SJSA1 (cell line): ENCODE data around the gene CTU2. TPM values are rescaled to one million over a fixed set of nuclear protein-coding genes. Genes with fewer than 3 reads are reported as not detected.

Source experiments
- DNase-seq, 2 experiments: peaks; one replicate each; pipeline ENCODE4 v3.0.0-alpha.2; 2015 to 2020; ENCODE audit warnings: low spot score in 2 of 2, low read depth in 1 of 2
- H3K27ac ChIP-seq: fragments of 250-450 bp; sonication (Bioruptor Pico); 2 replicates; pipeline ENCODE4 v1.5.1; 2020; ENCODE audit warnings: mild to moderate bottlenecking, moderate library complexity
- H3K27me3 ChIP-seq: fragments of 250-450 bp; sonication (Bioruptor Pico); replicated peaks from 2 replicates; pipeline ENCODE4 v1.5.1; 2020; ENCODE audit warnings: mild to moderate bottlenecking, moderate library complexity
- H3K36me3 ChIP-seq: fragments of 250-450 bp; sonication (Bioruptor Pico); 2 replicates; pipeline ENCODE4 v1.5.1; 2020; ENCODE audit warnings: mild to moderate bottlenecking
- H3K4me1 ChIP-seq: fragments of 250-450 bp; sonication (Bioruptor Pico); replicated peaks from 2 replicates; pipeline ENCODE4 v1.6.1; 2021; ENCODE audit warnings: mild to moderate bottlenecking
- H3K4me3 ChIP-seq: fragments of 250-450 bp; sonication (Bioruptor Pico); 2 replicates; pipeline ENCODE4 v1.5.1; 2020; ENCODE audit warnings: mild to moderate bottlenecking
- H3K9me3 ChIP-seq: fragments of 250-450 bp; sonication (Bioruptor Pico); replicated peaks from 2 replicates; pipeline ENCODE4 v1.5.1; 2020; ENCODE audit warnings: mild to moderate bottlenecking
- total RNA-seq: library from RNA; depleted of rRNA; stranded (reverse); fragments of >200 nt; shearing (Covaris generic); gene quantifications from 2 replicates; pipeline ENCODE4 v1.2.3, GENCODE V29; 2014

CTU2 gene
- total RNA-seq, 1 experiment from 2014 or later: 17.9 TPM

GRCh38 chr16:88696441-88696840 is 9.9 kb upstream of the CTU2 start:
- H3K27me3 ChIP-seq: no peaks in the 10 kb centered on the region
- peaks cover 15% of the 10 kb centered on the region for H3K4me1 ChIP-seq
- no peaks in the 10 kb centered on the region for H3K9me3 ChIP-seq
- peaks cover 37% of the 10 kb centered on the region for H3K36me3 ChIP-seq
- no peak overlapping the region for H3K4me3 ChIP-seq
- DNase-seq: no peak
- H3K27ac ChIP-seq: no peak overlapping the region

GRCh38 chr16:88697116-88697830 is 9.0 kb upstream of the CTU2 start:
- no peak overlapping the region for H3K4me3 ChIP-seq
- DNase-seq: no peak
- H3K9me3 ChIP-seq: no peaks in the 10 kb centered on the region
- H3K27ac ChIP-seq: no peak overlapping the region
- peaks cover 20% of the 10 kb centered on the region for H3K4me1 ChIP-seq
- H3K27me3 ChIP-seq: no peaks in the 10 kb centered on the region
- peaks cover 37% of the 10 kb centered on the region for H3K36me3 ChIP-seq

GRCh38 chr16:88697831-88698615 is 8.3 kb upstream of the CTU2 start:
- peaks cover 37% of the 10 kb centered on the region for H3K36me3 ChIP-seq
- H3K4me3 ChIP-seq: no peak overlapping the region
- H3K9me3 ChIP-seq: no peaks in the 10 kb centered on the region
- no peak overlapping the region for H3K27ac ChIP-seq
- H3K27me3 ChIP-seq: no peaks in the 10 kb centered on the region
- no peak for DNase-seq
- peaks cover 20% of the 10 kb centered on the region for H3K4me1 ChIP-seq

GRCh38 chr16:88698646-88699045 is 7.7 kb upstream of the CTU2 start:
- Histone ChIP-seq H3K27me3 (no peaks in the 10 kb centered on the region), H3K4me3 (no peak overlapping the region), H3K27ac (no peak overlapping the region), H3K36me3 (peaks cover 37% of the 10 kb centered on the region), H3K4me1 (peaks cover 26% of the 10 kb centered on the region), H3K9me3 (no peaks in the 10 kb centered on the region)
- DNase-seq: no peak

GRCh38 chr16:88699180-88699579 is 7.1 kb upstream of the CTU2 start:
- Histone ChIP-seq H3K4me3 (no peak overlapping the region), H3K4me1 (peaks cover 28% of the 10 kb centered on the region), H3K27me3 (no peaks in the 10 kb centered on the region), H3K36me3 (peaks cover 37% of the 10 kb centered on the region), H3K9me3 (no peaks in the 10 kb centered on the region), H3K27ac (no peak overlapping the region)
- DNase-seq: no peak

- Histone ChIP-seq H3K4me3 (no peak overlapping the region), H3K9me3 (no peaks in the 10 kb centered on the region), H3K36me3 (peaks cover 37% of the 10 kb centered on the region), H3K4me1 (peaks cover 34% of the 10 kb centered on the region), H3K27ac (no peak overlapping the region), H3K27me3 (no peaks in the 10 kb centered on the region)
- no peak for DNase-seq
These were observed 6.0 kb upstream of the CTU2 start for GRCh38 chr16:88700322-88700635.

- no peaks in the 10 kb centered on the region for H3K9me3 ChIP-seq
These were observed 5.4 kb upstream of the CTU2 start for GRCh38 chr16:88700636-88701482.

GRCh38 chr16:88701581-88702370 is 4.5 kb upstream of the CTU2 start:
- Histone ChIP-seq H3K27ac (peak overlapping the region; percentile 21; the same call in 1 of the 2 replicates), H3K4me3 (no peak overlapping the region), H3K9me3 (no peaks in the 10 kb centered on the region), H3K36me3 (peaks cover 44% of the 10 kb centered on the region), H3K4me1 (peaks cover 39% of the 10 kb centered on the region), H3K27me3 (no peaks in the 10 kb centered on the region)
- DNase-seq: no peak

More at GRCh38 chr16:88700636-88701482, 5.4 kb upstream of the CTU2 start:
- H3K27me3 ChIP-seq: no peaks in the 10 kb centered on the region
- H3K27ac ChIP-seq: peak overlapping the region; percentile 40
- peaks cover 37% of the 10 kb centered on the region for H3K36me3 ChIP-seq
- peak; percentile 91 to 98 for DNase-seq
- H3K4me1 ChIP-seq: peaks cover 39% of the 10 kb centered on the region
- no peak overlapping the region for H3K4me3 ChIP-seq

GRCh38 chr16:88702371-88703210 is 3.7 kb upstream of the CTU2 start:
- Histone ChIP-seq H3K27me3 (no peaks in the 10 kb centered on the region), H3K27ac (no peak overlapping the region), H3K9me3 (no peaks in the 10 kb centered on the region), H3K4me1 (peaks cover 46% of the 10 kb centered on the region), H3K4me3 (no peak overlapping the region), H3K36me3 (peaks cover 38% of the 10 kb centered on the region)
- no peak for DNase-seq

- Histone ChIP-seq H3K4me1 (peaks cover 50% of the 10 kb centered on the region), H3K36me3 (peaks cover 37% of the 10 kb centered on the region), H3K4me3 (no peak overlapping the region), H3K27ac (no peak overlapping the region), H3K27me3 (no peaks in the 10 kb centered on the region), H3K9me3 (no peaks in the 10 kb centered on the region)
- DNase-seq: no peak
These were observed 2.6 kb upstream of the CTU2 start for GRCh38 chr16:88703486-88704309.

GRCh38 chr16:88705076-88705684 is 1.1 kb upstream of the CTU2 start:
- no peak for DNase-seq
- Histone ChIP-seq H3K9me3 (no peaks in the 10 kb centered on the region), H3K27ac (no peak overlapping the region), H3K27me3 (no peaks in the 10 kb centered on the region), H3K4me3 (peak overlapping the region; percentile 84), H3K4me1 (peaks cover 48% of the 10 kb centered on the region), H3K36me3 (peaks cover 38% of the 10 kb centered on the region)
